AG04449 (cell line): ENCODE results near the gene KANK4.

Experiments
- CTCF ChIA-PET: fragments of 350-600 bp; formaldehyde crosslinking; extraction: SDS; loops from one replicate; lab custom pipeline; 2021; ENCODE audit warnings: antibody characterized with exemption; lab: Yijun Ruan, JAX
- POLR2A ChIA-PET: fragments of 400-600, 350-600 bp; formaldehyde crosslinking; extraction: SDS; loops from one replicate; lab custom pipeline; 2020; ENCODE audit warnings: antibody characterized with exemption, inconsistent platforms; lab: Yijun Ruan, JAX
- DNase-seq: peaks from one replicate; pipeline ENCODE4 v3.0.0-alpha.2; 2010; ENCODE audit warnings: low read depth, low spot score
- H3K4me3 ChIP-seq: 2 replicates; pipeline ENCODE4 v1.5.1; 2011; ENCODE audit warnings: low read depth, mild to moderate bottlenecking, control low read depth, low read length
- TF ChIP-seq, protein P1 (sequence below): IDR thresholded peaks from one replicate; pipeline ENCODE4 v1.5.1; 2011; ENCODE audit warnings: mild to moderate bottlenecking, moderate library complexity, low read length, control low read depth, inconsistent platforms; ENCODE audit not compliant: insufficient read depth; ENCODE audit errors: missing control alignments

KANK4 gene

DNA sequence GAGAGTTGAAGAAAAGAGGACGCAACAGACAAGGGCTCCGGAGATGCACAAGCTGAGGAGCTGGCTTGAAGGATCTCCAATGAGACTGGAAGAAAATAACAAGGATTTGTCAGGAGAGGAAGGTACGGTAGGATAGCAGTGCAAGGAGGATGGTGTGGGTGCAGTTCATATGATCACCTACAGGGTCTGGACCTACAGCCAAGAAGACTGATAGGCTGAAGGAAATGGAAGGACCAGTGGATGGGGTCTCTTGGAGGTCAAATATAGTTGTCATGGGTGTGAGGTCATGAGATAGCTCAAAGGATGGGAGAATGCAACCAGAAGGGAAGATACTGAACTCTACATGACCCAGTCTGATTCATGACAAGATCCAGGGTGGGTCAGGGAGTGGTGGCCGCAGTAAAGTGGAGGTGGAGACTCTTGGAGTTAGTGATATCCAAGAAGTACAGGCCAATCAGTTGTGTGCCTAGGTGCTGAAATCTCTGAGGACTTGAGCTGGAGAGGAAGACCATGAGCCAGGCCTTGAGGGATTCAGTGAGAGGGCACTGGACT is 15.3 kb upstream of the KANK4 start:
- H3K4me3 ChIP-seq: no peak overlapping the region
- DNase-seq: no peak
- TF ChIP-seq, protein P1, sequence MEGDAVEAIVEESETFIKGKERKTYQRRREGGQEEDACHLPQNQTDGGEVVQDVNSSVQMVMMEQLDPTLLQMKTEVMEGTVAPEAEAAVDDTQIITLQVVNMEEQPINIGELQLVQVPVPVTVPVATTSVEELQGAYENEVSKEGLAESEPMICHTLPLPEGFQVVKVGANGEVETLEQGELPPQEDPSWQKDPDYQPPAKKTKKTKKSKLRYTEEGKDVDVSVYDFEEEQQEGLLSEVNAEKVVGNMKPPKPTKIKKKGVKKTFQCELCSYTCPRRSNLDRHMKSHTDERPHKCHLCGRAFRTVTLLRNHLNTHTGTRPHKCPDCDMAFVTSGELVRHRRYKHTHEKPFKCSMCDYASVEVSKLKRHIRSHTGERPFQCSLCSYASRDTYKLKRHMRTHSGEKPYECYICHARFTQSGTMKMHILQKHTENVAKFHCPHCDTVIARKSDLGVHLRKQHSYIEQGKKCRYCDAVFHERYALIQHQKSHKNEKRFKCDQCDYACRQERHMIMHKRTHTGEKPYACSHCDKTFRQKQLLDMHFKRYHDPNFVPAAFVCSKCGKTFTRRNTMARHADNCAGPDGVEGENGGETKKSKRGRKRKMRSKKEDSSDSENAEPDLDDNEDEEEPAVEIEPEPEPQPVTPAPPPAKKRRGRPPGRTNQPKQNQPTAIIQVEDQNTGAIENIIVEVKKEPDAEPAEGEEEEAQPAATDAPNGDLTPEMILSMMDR: no peak
- POLR2A ChIA-PET: no interaction called here
- CTCF ChIA-PET: no interaction called here

DNA sequence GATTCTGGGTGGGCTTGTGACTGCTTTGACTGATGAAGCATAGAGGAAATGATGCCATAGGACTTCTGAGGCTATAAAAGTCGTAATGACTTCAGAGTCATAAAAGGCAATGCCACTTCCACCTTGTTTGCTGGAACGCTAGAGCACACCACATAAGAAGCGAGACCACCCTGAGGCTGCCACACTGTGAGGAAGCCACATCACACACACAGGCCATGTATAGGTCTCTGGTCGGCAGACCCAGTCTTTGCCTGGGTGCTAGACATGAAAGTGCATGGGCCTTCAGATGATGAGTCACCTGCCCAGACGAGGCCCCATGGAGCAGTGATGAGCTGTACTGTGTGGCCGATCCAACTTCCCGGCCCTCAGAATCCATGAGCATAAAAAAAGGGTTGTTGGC is 14.2 kb upstream of the KANK4 start:
- H3K4me3 ChIP-seq: no peak overlapping the region
- TF ChIP-seq, protein P1: no peak
- no peak for DNase-seq
- CTCF ChIA-PET: no interaction called here
- POLR2A ChIA-PET: no interaction called here

DNA sequence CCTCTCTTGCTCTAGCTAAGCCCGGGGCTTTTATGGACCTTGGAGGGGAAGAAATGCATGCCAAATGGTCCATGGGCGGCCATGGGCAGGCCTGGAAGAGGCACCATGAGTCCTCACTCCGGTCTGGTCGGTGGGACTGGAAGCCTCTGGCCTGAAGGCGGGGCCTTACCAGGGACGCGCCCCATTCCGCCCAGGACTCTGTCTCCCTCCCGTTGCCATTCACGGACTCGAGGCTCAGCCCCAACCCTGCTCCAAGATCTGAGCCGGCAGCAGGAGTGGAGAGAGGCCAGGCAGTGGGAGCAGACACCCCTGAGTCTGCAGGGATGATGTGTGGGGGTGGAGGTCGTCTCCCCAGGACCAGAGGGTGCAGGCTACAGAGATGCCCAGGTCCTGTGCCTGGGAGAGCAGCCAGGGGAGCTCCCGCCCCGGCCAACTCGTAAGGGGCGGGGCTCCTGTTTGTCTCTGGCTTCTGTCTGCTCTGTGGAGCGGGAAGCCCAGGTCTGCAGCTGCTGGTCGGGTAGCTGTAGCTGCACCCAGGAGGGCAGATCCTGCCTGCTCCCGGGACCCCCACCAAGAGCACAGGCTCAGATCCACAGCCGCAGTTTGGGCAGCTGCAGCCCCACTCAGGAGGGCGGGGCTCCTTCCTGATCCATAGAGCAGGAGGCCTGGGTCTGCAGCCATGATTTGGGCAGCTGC is 8.3 kb upstream of the KANK4 start:
- TF ChIP-seq, protein P1: no peak
- DNase-seq: no peak
- no peak overlapping the region for H3K4me3 ChIP-seq
- CTCF ChIA-PET: no interaction called here
- POLR2A ChIA-PET: no interaction called here

DNA sequence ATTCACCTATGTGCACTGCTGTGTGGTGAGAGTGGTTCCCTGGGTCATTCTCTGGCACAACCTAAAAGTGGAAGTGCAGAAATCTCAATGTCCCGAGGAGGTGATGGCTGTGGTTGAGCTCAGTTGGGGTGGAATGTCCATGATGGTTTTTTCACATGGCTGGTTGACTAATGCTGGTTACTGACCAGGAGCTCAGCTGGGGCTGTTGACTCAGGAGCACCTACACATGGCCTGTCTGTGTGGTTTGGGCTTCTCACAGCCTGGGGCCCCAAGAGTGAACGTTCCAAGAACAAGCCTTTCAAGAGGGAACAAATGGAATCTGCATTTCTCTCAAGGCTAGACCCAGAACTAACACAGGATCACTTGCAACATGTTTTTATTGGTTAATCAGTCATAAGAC is 6.4 kb upstream of the KANK4 start:
- POLR2A ChIA-PET: no interaction called here
- CTCF ChIA-PET: no interaction called here
- TF ChIP-seq, protein P1: no peak
- no peak for DNase-seq
- no peak overlapping the region for H3K4me3 ChIP-seq

DNA sequence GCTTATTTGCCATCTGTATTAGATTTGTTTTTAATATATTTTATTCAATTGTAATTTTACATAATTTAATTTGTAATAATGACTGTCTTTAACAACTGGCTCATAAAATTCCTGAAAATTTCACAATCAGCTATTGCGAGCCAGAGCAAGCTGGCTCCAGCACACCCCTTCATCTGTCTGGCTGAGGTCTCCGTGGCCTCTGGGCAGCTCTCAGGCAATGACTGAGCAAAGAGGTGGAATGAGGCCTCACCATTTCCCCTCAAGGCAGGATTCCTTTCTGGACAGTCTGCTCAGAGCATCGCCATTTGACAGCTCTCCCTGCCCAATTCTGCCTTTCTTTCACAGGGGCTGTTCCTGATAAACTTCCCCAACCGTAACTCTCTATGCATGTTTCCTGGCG is 5.8 kb upstream of the KANK4 start:
- ChIA-PET POLR2A (no interaction called here), CTCF (no interaction called here)
- TF ChIP-seq, protein P1: no peak
- no peak overlapping the region for H3K4me3 ChIP-seq
- DNase-seq: no peak

DNA sequence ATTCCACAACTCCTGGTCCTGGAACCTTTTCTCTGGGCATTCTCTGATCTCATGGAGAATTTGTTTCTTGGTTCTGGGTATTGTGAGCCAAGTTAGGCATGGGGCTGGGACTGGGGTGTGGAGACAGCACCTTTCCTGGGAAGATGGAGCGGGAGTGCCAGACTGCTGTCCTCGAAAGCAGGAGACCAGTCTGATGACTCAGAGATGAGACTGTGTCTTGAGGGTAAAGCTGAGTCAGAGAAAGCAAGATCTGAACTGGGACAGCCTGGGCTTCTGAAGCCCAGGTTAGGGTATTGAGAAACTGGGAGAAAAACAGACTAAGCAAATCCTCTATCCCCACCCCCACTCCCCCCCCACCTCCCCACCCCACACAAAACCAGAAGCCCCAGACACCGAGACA is 2.2 kb upstream of the KANK4 start:
- CTCF ChIA-PET: no interaction called here
- TF ChIP-seq, protein P1: no peak
- POLR2A ChIA-PET: no interaction called here
- H3K4me3 ChIP-seq: no peak overlapping the region
- DNase-seq: peak; percentile 16
